GM06990 (cell line): ENCODE results near the gene PPBP.

Experiments
- DNase-seq: peaks from one replicate; pipeline ENCODE4 v3.0.0-alpha.2; 2011; ENCODE audit not compliant: insufficient read length; ENCODE audit errors: extremely low read depth
- H3K27me3 ChIP-seq: replicated peaks from 2 replicates; pipeline ENCODE4 v1.6.0; 2011; ENCODE audit warnings: low read length; ENCODE audit not compliant: control insufficient read depth, insufficient read depth
- H3K36me3 ChIP-seq: 2 replicates; pipeline ENCODE4 v1.5.1; 2011; ENCODE audit warnings: low read length; ENCODE audit not compliant: control insufficient read depth, insufficient read depth
- H3K4me3 ChIP-seq: replicated peaks from 2 replicates; pipeline ENCODE4 v1.5.1; 2011; ENCODE audit warnings: low read depth, mild to moderate bottlenecking, control low read depth, low read length
- TF ChIP-seq, protein P1 (sequence below): IDR thresholded peaks from 2 replicates; pipeline ENCODE4 v1.5.1; 2011; ENCODE audit warnings: low read length, control low read depth, mild to moderate bottlenecking, inconsistent platforms; ENCODE audit not compliant: insufficient read depth, poor library complexity, severe bottlenecking

The PPBP gene

DNA sequence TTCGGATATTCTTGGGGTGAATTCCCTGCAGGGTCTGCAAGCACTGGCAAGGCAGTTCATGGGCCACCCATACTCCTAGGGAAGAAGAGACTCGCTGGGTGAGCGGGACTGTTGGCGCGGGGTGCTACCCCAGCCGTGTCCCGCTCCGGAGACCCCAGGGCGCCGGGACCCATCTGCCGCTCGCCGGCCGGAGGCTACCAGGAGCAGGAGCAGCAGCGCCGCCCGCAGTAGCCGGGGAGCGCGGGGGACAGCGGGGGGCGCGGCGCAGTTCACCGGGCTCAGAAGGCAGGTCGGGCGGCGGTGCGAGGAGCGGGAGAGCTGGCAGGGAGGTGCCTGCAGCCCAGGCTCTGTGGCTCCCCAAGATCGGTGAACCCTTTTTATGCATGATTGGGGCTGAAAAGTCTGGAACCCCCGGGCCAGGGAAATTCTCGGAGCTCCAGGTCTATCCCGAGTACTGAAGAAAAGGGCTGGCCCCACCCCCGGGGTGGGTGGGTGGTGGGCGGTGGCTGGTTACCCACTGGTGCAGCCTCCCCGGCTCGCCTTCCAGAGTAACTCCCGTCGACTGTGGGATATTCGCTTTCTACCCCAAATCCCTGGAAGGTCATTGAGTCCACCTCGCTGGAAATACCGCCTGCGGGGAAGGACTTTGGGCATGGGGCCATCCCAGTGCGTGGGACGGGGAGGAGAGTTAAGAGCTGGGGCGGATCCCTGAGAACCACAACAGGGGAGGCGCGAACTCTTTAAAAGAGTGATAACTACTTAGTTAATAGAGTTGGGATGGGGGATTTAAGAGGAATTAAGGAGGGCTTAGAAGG, 43.7 kb downstream of the PPBP start:
- Histone ChIP-seq H3K4me3 (no peak overlapping the region), H3K27me3 (no peaks in the 10 kb centered on the region; the same call in 1 of the 2 replicates), H3K36me3 (no peaks in the 10 kb centered on the region)
- TF ChIP-seq, protein P1, sequence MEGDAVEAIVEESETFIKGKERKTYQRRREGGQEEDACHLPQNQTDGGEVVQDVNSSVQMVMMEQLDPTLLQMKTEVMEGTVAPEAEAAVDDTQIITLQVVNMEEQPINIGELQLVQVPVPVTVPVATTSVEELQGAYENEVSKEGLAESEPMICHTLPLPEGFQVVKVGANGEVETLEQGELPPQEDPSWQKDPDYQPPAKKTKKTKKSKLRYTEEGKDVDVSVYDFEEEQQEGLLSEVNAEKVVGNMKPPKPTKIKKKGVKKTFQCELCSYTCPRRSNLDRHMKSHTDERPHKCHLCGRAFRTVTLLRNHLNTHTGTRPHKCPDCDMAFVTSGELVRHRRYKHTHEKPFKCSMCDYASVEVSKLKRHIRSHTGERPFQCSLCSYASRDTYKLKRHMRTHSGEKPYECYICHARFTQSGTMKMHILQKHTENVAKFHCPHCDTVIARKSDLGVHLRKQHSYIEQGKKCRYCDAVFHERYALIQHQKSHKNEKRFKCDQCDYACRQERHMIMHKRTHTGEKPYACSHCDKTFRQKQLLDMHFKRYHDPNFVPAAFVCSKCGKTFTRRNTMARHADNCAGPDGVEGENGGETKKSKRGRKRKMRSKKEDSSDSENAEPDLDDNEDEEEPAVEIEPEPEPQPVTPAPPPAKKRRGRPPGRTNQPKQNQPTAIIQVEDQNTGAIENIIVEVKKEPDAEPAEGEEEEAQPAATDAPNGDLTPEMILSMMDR = no peak
- no peak for DNase-seq

DNA sequence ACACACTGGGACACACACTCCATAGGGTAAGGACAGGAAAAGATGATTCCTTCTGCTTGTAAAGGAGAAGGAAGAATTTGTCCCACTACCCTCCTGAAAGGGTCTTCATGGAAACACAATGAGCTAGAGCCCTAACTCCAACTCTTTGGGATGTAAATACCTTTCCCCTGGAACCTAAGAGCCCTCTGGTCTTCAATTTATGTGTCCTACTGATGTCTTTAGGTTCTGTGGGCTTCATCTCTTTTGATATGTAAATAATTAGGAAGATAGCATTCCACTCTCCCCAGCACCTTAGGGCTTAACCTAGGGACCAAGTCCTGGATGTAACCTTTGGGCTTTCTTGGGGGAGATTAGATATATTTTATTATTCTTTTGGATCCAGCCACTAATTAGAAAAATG, 44.4 kb downstream of the PPBP start:
- Histone ChIP-seq H3K36me3 (no peaks in the 10 kb centered on the region), H3K4me3 (no peak overlapping the region), H3K27me3 (no peaks in the 10 kb centered on the region; the same call in 1 of the 2 replicates)
- TF ChIP-seq, protein P1 = no peak
- DNase-seq = no peak

DNA sequence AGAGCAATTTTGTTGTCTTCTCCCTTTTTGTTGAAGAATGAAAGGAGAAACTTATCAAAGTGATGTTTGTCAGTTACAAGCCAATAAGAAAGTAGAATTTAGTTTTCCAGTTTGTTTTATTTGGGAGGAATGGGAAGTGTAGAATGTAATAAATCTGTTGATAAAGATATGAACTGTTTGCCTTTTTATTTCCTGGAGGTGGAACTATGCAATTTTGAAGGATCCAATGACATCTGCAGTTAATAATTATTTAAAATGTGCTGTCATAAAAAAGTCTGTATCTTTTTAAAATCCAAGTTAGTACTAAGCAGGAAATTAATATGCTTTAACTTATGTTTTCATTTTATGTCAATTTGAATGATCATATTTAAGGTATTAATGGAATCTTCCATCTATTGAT, 51.0 kb downstream of the PPBP start:
- Histone ChIP-seq H3K36me3 (no peaks in the 10 kb centered on the region), H3K4me3 (no peak overlapping the region), H3K27me3 (no peaks in the 10 kb centered on the region; the same call in 1 of the 2 replicates)
- no peak for DNase-seq
- TF ChIP-seq, protein P1 = no peak
